Keratinocyte (primary cell): Measurements from ENCODE around the gene GIPR. TPM values are rescaled to one million over a fixed set of nuclear protein-coding genes. Genes with fewer than 3 reads are reported as not detected.

ENCODE experiments used
- DNase-seq: peaks from one replicate; pipeline ENCODE4 v3.0.0-alpha.2; 2011; ENCODE audit warnings: low read depth, missing footprints, low spot score
- FAIRE-seq: peaks from 2 replicates; lab custom pipeline; 2011; peaks lifted over from hg19 to GRCh38; lab: Jason Lieb, UNC
- H2AFZ ChIP-seq: 2 replicates; pipeline ENCODE4 v1.6.0; 2012; ENCODE audit warnings: low read length, control low read depth, inconsistent platforms; ENCODE audit not compliant: control insufficient read depth
- H3K27ac ChIP-seq: 2 replicates; pipeline ENCODE4 v1.5.1; 2011; ENCODE audit warnings: low read length; ENCODE audit not compliant: control insufficient read depth, insufficient read depth
- H3K27me3 ChIP-seq: 3 replicates; pipeline ENCODE4 v1.6.0; 2011; ENCODE audit warnings: low read length; ENCODE audit not compliant: control insufficient read depth, insufficient read depth; ENCODE audit errors: extremely low read depth
- H3K36me3 ChIP-seq, 2 experiments: 2 replicates in 1 of 2; 3 replicates in 1 of 2; pipeline ENCODE4 v1.5.1; 2011; ENCODE audit warnings: low read length in 2 of 2, mild to moderate bottlenecking in 1 of 2; ENCODE audit not compliant: control insufficient read depth in 2 of 2, insufficient read depth in 2 of 2; ENCODE audit errors: extremely low read depth in 1 of 2
- H3K4me1 ChIP-seq: 3 replicates; pipeline ENCODE4 v1.5.1; 2011; ENCODE audit warnings: low read length; ENCODE audit not compliant: control insufficient read depth, insufficient read depth; ENCODE audit errors: extremely low read depth
- H3K4me2 ChIP-seq: 3 replicates; pipeline ENCODE4 v1.6.0; 2011; ENCODE audit warnings: low read depth, low read length; ENCODE audit not compliant: control insufficient read depth, insufficient read depth; ENCODE audit errors: extremely low read depth
- H3K4me3 ChIP-seq, 3 experiments: fragments of 200-600 bp in 1 of 3; sonication (generic) in 1 of 3; 2 replicates in 2 of 3; 3 replicates in 1 of 3; pipeline ENCODE4 v1.5.1; 2011 to 2016; ENCODE audit warnings: low read length in 3 of 3, mild to moderate bottlenecking in 3 of 3, control low read depth in 2 of 3, inconsistent platforms in 1 of 3, low read depth in 1 of 3, mixed read lengths in 1 of 3, mixed run types in 1 of 3, moderate library complexity in 1 of 3; ENCODE audit not compliant: control insufficient read depth in 2 of 3, insufficient read depth in 2 of 3; ENCODE audit errors: extremely low read depth in 1 of 3
- H3K79me2 ChIP-seq: 2 replicates; pipeline ENCODE4 v1.6.0; 2012; ENCODE audit warnings: low read length; ENCODE audit not compliant: control insufficient read depth, insufficient read depth
- H3K9ac ChIP-seq: 3 replicates; pipeline ENCODE4 v1.6.0; 2011; ENCODE audit warnings: low read length; ENCODE audit not compliant: control insufficient read depth, insufficient read depth; ENCODE audit errors: extremely low read depth
- H3K9me1 ChIP-seq: 3 replicates; pipeline ENCODE4 v1.6.0; 2011; ENCODE audit warnings: low read length; ENCODE audit not compliant: control insufficient read depth, insufficient read depth; ENCODE audit errors: extremely low read depth
- H3K9me3 ChIP-seq: 2 replicates; pipeline ENCODE4 v1.5.1; 2012; ENCODE audit warnings: low read depth, low read length; ENCODE audit not compliant: control insufficient read depth
- H4K20me1 ChIP-seq: 3 replicates; pipeline ENCODE4 v1.6.0; 2011; ENCODE audit warnings: low read length; ENCODE audit not compliant: control insufficient read depth, insufficient read depth; ENCODE audit errors: extremely low read depth
- CTCF ChIP-seq, 3 experiments: IDR thresholded peaks in 1 of 3; conservative IDR thresholded peaks in 1 of 3; optimal IDR thresholded peaks in 1 of 3; 2 replicates in 2 of 3; 3 replicates in 1 of 3; pipeline versions ENCODE3 to v1.5.1; 2011; ENCODE audit warnings: low read length in 3 of 3, mild to moderate bottlenecking in 3 of 3, moderate library complexity in 2 of 3, control low read depth in 1 of 3, inconsistent platforms in 1 of 3; ENCODE audit not compliant: insufficient read depth in 2 of 3; ENCODE audit errors: extremely low read depth in 1 of 3
- EZH2 ChIP-seq: IDR thresholded peaks from one replicate; pipeline ENCODE4 v1.6.1; 2012; ENCODE audit warnings: inconsistent platforms, mild to moderate bottlenecking, low read length, moderate library complexity
- dilution Hi-C: fragments of 300-500 bp; cut with MboI; formaldehyde crosslinking; loops from one replicate; pipeline ENCODE4 v1.7.0; 2020; ENCODE audit warnings: low sequenced_read_pairs; ENCODE audit not compliant: extremely low pct_ligation_motif_present
- polyA plus RNA-seq, 5 experiments: library from polyadenylated mRNA; depleted of rRNA in 3 of 5; stranded (reverse) in 3 of 5; stranded (forward) in 1 of 5; unstranded in 1 of 5; fragments of >200 nt; gene quantifications; 1 replicate in 1 of 5; 2 replicates in 3 of 5; 3 replicates in 1 of 5; pipeline versions ENCODE4 v1.2.1 to v1.2.3, GENCODE V29; 2011 to 2012; ENCODE audit warnings: missing spikeins in 2 of 5, low read depth in 1 of 5, low replicate concordance in 1 of 5

Gene GIPR
- polyA plus RNA-seq, 1 donor (not counting 4 experiments of a cell fraction or from before 2014, with no cell fraction given), result 1.4 TPM

- no peak overlapping the region for H2AFZ ChIP-seq
- H3K4me3 ChIP-seq, result no peak overlapping the region
- H3K27ac ChIP-seq, result no peak overlapping the region
- H3K36me3 ChIP-seq, result peaks cover 14 to 15% of the 10 kb centered on the region in 2 experiments
- TF ChIP-seq CTCF (optimal IDR thresholded peaks at IDR 0.05 in 1 of 3, IDR thresholded peaks at IDR 0.05 in 1 of 3, conservative IDR thresholded peaks at IDR 0.05 in 1 of 3; ENCODE audit: extremely low read depth in 1 of 3, insufficient read depth in 2 of 3, low read length in 3 of 3) (no peak), EZH2 (no peak)
- no peak overlapping the region for H3K4me2 ChIP-seq
- peaks cover 38% of the 10 kb centered on the region for H3K79me2 ChIP-seq
- FAIRE-seq, result no peak
- H3K9me1 ChIP-seq, result no peaks in the 10 kb centered on the region
- no peak for DNase-seq
- H4K20me1 ChIP-seq, result no peaks in the 10 kb centered on the region
- peaks cover 6% of the 10 kb centered on the region for H3K4me1 ChIP-seq
- H3K27me3 ChIP-seq, result no peaks in the 10 kb centered on the region
- no peak overlapping the region for H3K9ac ChIP-seq
- dilution Hi-C loops, result no loop called here
- H3K9me3 ChIP-seq, result no peaks in the 10 kb centered on the region
These were observed 44.1 kb downstream of the GIPR start for GRCh38 chr19:45711851-45712698.

- H3K9me3 ChIP-seq, result no peaks in the 10 kb centered on the region
- peaks cover 38% of the 10 kb centered on the region for H3K79me2 ChIP-seq
- H4K20me1 ChIP-seq, result no peaks in the 10 kb centered on the region
- FAIRE-seq (no peak), DNase-seq (no peak)
- peaks cover 14 to 15% of the 10 kb centered on the region in 2 experiments for H3K36me3 ChIP-seq
- no peaks in the 10 kb centered on the region for H3K9me1 ChIP-seq
- H3K4me1 ChIP-seq, result peaks cover 7% of the 10 kb centered on the region
- H3K4me2 ChIP-seq, result no peak overlapping the region
- no peak overlapping the region for H3K4me3 ChIP-seq
- H3K27ac ChIP-seq, result no peak overlapping the region
- dilution Hi-C loops, result no loop called here
- H3K27me3 ChIP-seq, result no peaks in the 10 kb centered on the region
- TF ChIP-seq CTCF (optimal IDR thresholded peaks at IDR 0.05 in 1 of 3, IDR thresholded peaks at IDR 0.05 in 1 of 3, conservative IDR thresholded peaks at IDR 0.05 in 1 of 3; ENCODE audit: extremely low read depth in 1 of 3, insufficient read depth in 2 of 3, low read length in 3 of 3) (no peak), EZH2 (no peak)
- H3K9ac ChIP-seq, result no peak overlapping the region
- H2AFZ ChIP-seq, result no peak overlapping the region
These were observed 44.7 kb downstream of the GIPR start for GRCh38 chr19:45712699-45713067.
